ACC112 (cell line): ENCODE data around the gene GEMIN5.
"Not testable (repeated sequence)": the region's sequence is repeated elsewhere in the genome, so short reads cannot be mapped to it uniquely, and the experiment has no call there.

Source experiments
- H2AFZ ChIP-seq: fragments of 200-600 bp; sonication (generic); one replicate; pipeline ENCODE4 v1.6.0; 2017; ENCODE audit warnings: antibody characterized with exemption, low read length; ENCODE audit not compliant: unreplicated experiment
- H3K27ac ChIP-seq: fragments of 200-600 bp; sonication (generic); 2 replicates; pipeline ENCODE4 v1.5.1; 2014; ENCODE audit warnings: low read depth, mild to moderate bottlenecking, antibody characterized with exemption, low read length, moderate library complexity
- H3K27me3 ChIP-seq: fragments of 200-600 bp; sonication (generic); 2 replicates; pipeline ENCODE4 v1.6.1; 2014; ENCODE audit warnings: mild to moderate bottlenecking, antibody characterized with exemption, low read length, moderate library complexity, mixed read lengths; ENCODE audit not compliant: insufficient read depth
- H3K36me3 ChIP-seq: fragments of 200-600 bp; sonication (generic); 2 replicates; pipeline ENCODE4 v1.6.1; 2016; ENCODE audit warnings: mild to moderate bottlenecking, antibody characterized with exemption, low read length, moderate library complexity, mixed read lengths; ENCODE audit not compliant: insufficient read depth
- H3K4me1 ChIP-seq: fragments of 200-600 bp; sonication (generic); one replicate; pipeline ENCODE4 v1.6.1; 2016; ENCODE audit warnings: low read length, mixed read lengths; ENCODE audit not compliant: insufficient read depth, unreplicated experiment, control insufficient read depth
- H3K4me3 ChIP-seq: fragments of 200-600 bp; sonication (generic); 2 replicates; pipeline ENCODE4 v1.5.1; 2014; ENCODE audit warnings: mild to moderate bottlenecking, low read depth, low read length
- H3K79me2 ChIP-seq: fragments of 200-600 bp; sonication (generic); one replicate; pipeline ENCODE4 v1.6.0; 2016; ENCODE audit warnings: low read length; ENCODE audit not compliant: control insufficient read depth, unreplicated experiment, insufficient read depth

GEMIN5 gene

GRCh38 chr5:154916874-154917273 lies 21.1 kb downstream of the GEMIN5 start:
- Histone ChIP-seq H3K4me3 (no peak overlapping the region), H3K4me1 (no peaks in the 10 kb centered on the region), H3K27ac (no peak overlapping the region), H2AFZ (no peak overlapping the region), H3K27me3 (no peaks in the 10 kb centered on the region), H3K36me3 (peaks cover 18% of the 10 kb centered on the region), H3K79me2 (no peaks in the 10 kb centered on the region)

GRCh38 chr5:154905601-154906000 lies 32.4 kb downstream of the GEMIN5 start:
- not testable (repeated sequence) for H3K4me1 ChIP-seq

GRCh38 chr5:154901913-154902312 lies 36.1 kb downstream of the GEMIN5 start:
- H3K27ac ChIP-seq: no peak overlapping the region
- no peaks in the 10 kb centered on the region for H3K27me3 ChIP-seq
- H3K4me1 ChIP-seq: no peaks in the 10 kb centered on the region
- no peaks in the 10 kb centered on the region for H3K79me2 ChIP-seq
- peaks cover 22% of the 10 kb centered on the region for H3K36me3 ChIP-seq
- no peak overlapping the region for H2AFZ ChIP-seq
- no peak overlapping the region for H3K4me3 ChIP-seq

More at GRCh38 chr5:154905601-154906000, 32.4 kb downstream of the GEMIN5 start:
- not testable (repeated sequence) for H2AFZ ChIP-seq, H3K4me3 ChIP-seq, H3K79me2 ChIP-seq, H3K27ac ChIP-seq, H3K27me3 ChIP-seq
- H3K36me3 ChIP-seq: peaks cover 19% of the 10 kb centered on the region

- Histone ChIP-seq H3K79me2 (no peaks in the 10 kb centered on the region), H3K27me3 (no peaks in the 10 kb centered on the region), H3K36me3 (peaks cover 26% of the 10 kb centered on the region), H2AFZ (no peak overlapping the region), H3K4me3 (no peak overlapping the region), H3K4me1 (no peaks in the 10 kb centered on the region), H3K27ac (no peak overlapping the region)
Measured at GRCh38 chr5:154901276-154901675, 36.7 kb downstream of the GEMIN5 start.

GRCh38 chr5:154900066-154900465 lies 37.9 kb downstream of the GEMIN5 start:
- Histone ChIP-seq H3K27ac (no peak overlapping the region), H3K36me3 (peaks cover 22% of the 10 kb centered on the region), H3K4me3 (no peak overlapping the region), H3K4me1 (no peaks in the 10 kb centered on the region), H3K27me3 (no peaks in the 10 kb centered on the region), H3K79me2 (no peaks in the 10 kb centered on the region), H2AFZ (no peak overlapping the region)

GRCh38 chr5:154899151-154899816 lies 38.7 kb downstream of the GEMIN5 start:
- Histone ChIP-seq H3K36me3 (peaks cover 22% of the 10 kb centered on the region), H3K79me2 (no peaks in the 10 kb centered on the region), H3K4me3 (no peak overlapping the region)

GRCh38 chr5:154898210-154898609 lies 39.8 kb downstream of the GEMIN5 start:
- Histone ChIP-seq H3K79me2 (no peaks in the 10 kb centered on the region), H3K36me3 (peaks cover 22% of the 10 kb centered on the region), H3K4me1 (no peaks in the 10 kb centered on the region), H3K4me3 (no peak overlapping the region), H3K27me3 (no peaks in the 10 kb centered on the region), H3K27ac (no peak overlapping the region), H2AFZ (no peak overlapping the region)

More at GRCh38 chr5:154899151-154899816, 38.7 kb downstream of the GEMIN5 start:
- Histone ChIP-seq H2AFZ (no peak overlapping the region), H3K27me3 (no peaks in the 10 kb centered on the region), H3K4me1 (no peaks in the 10 kb centered on the region), H3K27ac (no peak overlapping the region)

GRCh38 chr5:154896562-154897165 lies 41.3 kb downstream of the GEMIN5 start:
- Histone ChIP-seq H3K27ac (no peak overlapping the region), H3K79me2 (no peaks in the 10 kb centered on the region), H3K4me3 (no peak overlapping the region), H2AFZ (no peak overlapping the region), H3K4me1 (peaks cover 5% of the 10 kb centered on the region), H3K27me3 (no peaks in the 10 kb centered on the region), H3K36me3 (peaks cover 19% of the 10 kb centered on the region)

- Histone ChIP-seq H3K4me3 (no peak overlapping the region), H3K36me3 (peaks cover 24% of the 10 kb centered on the region), H3K27me3 (no peaks in the 10 kb centered on the region), H3K27ac (no peak overlapping the region), H3K79me2 (no peaks in the 10 kb centered on the region), H2AFZ (no peak overlapping the region), H3K4me1 (peaks cover 5% of the 10 kb centered on the region)
Measured at GRCh38 chr5:154895606-154896561, 42.1 kb downstream of the GEMIN5 start.

- peaks cover 30% of the 10 kb centered on the region for H3K36me3 ChIP-seq
- H3K27ac ChIP-seq: no peak overlapping the region
- peaks cover 5% of the 10 kb centered on the region for H3K4me1 ChIP-seq
- no peak overlapping the region for H2AFZ ChIP-seq
- H3K4me3 ChIP-seq: no peak overlapping the region
- no peaks in the 10 kb centered on the region for H3K27me3 ChIP-seq
- H3K79me2 ChIP-seq: no peaks in the 10 kb centered on the region
Measured at GRCh38 chr5:154893381-154893780, 44.6 kb downstream of the GEMIN5 start.
